ENCODE data around the gene CCDC194.

CCDC194 gene

DNA sequence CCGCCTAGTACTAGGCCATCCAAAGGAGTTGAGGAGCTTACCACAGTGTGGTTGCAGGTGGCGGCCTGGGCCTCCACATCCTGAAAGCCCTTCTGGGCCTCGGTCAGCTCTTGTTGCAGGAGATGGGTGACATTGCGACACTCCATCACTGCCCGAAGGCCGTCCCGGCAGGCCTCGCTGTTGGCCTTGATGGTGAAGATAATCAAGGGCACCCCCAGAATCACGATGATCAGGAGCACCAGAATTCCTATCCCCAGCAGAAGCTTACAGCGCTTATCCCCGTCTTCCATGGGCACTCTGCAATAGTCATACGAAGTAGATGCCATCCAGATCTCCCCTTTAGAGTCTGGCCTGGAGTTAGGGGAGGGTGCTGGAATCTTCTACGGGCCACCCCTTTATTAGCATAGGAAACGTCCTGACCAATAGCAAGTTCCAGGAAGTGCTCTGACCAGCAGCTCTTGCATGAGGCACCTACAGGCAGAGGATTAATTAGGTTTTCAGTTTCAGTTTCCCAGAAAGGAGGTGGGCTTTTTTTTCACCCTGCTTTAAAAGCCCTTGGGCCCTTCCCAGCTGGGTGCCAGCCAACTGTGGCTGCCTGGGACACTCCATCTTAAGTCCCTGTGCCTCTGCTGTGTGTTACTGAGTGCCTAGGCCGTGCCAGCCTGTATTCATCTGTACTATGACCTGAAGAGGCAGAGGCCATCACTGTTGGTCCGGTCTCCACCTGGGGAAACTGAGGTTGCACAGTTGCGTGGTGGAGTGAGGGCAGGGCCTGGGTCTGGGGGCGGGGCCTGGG is 11.5 kb upstream of the CCDC194 start, which contains the start of gene BST2:
Gene BST2, minus strand, starts transcription at position 381 of the 796 bp plus-strand sequence. Its CDS starts 55 bp downstream, at position 326.
- Histone ChIP-seq H3K9ac (ENCODE audit: low read depth, low read length) (peak within 1 kb of the TSS; percentile 87), H3K27ac (ENCODE audit: low read length) (peak within 1 kb of the TSS; percentile 97), H3K27me3 (ENCODE audit: insufficient read depth, low read length) (no peaks in the 10 kb centered on the region), H3K4me1 (ENCODE audit: insufficient read depth, low read length) (peaks cover 11% of the 10 kb centered on the region; the same call in 1 of the 2 replicates), H3K4me3 (ENCODE audit: low read length) (peak within 1 kb of the TSS; percentile 83), H3K9me3 (ENCODE audit: insufficient read depth, low read depth, low read length) (no peaks in the 10 kb centered on the region), H3K36me3 (ENCODE audit: insufficient read depth, low read depth, low read length) (peaks cover 7% of the 10 kb centered on the region)

DNA sequence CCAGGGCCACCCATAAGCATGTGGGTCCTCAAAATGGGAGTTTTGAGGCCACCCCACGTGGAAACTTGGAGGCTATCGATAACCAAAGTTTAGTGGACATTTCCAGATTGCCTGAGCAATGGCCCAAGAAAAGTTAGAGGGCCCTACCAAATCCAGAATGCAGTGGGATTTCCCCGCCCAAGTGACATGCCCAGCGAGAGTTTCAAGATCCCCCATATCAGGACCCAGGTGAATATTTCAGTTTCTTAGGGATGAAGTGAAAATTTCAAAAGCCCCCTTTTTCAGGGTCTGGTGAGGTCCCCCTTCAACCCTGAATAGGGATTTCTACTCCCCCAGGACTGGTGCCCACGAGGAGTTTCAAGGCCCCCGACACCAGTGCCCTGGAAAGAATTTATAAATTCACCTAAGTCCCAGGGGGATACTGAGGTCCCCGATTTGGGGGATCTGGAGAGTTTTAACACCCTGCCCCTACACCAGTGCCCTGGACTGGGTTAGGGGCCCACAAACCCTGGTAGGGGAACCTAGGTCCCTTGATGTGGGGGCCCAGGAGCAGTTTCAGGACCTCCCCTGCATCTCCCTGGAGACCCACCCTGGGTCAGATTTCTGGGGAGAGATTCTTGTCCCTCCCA is 10.7 kb upstream of the CCDC194 start:
- H3K4me3 ChIP-seq (ENCODE audit: low read length) = peak overlapping the region; percentile 83
- H3K9me3 ChIP-seq (ENCODE audit: insufficient read depth, low read depth, low read length) = no peaks in the 10 kb centered on the region
- H3K36me3 ChIP-seq (ENCODE audit: insufficient read depth, low read depth, low read length) = peaks cover 7% of the 10 kb centered on the region
- peak overlapping the region; percentile 87 for H3K9ac ChIP-seq (ENCODE audit: low read depth, low read length)
- peak overlapping the region; percentile 97 for H3K27ac ChIP-seq (ENCODE audit: low read length)
- no peaks in the 10 kb centered on the region for H3K27me3 ChIP-seq (ENCODE audit: insufficient read depth, low read length)
- H3K4me1 ChIP-seq (ENCODE audit: insufficient read depth, low read length) = peaks cover 11% of the 10 kb centered on the region; the same call in 1 of the 2 replicates

DNA sequence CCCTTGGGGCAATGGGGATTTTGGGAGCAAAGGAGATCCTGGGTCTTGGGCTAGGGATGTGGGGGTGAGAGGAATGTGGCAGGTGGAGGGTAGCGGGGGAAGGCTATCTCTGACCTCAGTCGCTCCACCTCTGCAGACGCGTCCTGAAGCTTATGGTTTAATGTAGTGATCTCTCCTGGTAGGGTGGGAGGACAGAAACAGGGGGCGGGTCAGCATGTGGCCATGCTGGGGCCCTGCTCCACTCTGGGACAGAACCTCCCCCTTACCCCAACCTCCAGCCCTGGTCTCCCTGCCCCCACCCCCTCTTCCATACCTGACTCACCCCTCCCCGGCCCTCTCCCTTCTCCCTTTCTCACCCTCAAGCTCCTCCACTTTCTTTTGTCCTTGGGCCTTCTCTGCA is 10.0 kb upstream of the CCDC194 start:
- Histone ChIP-seq H3K9ac (ENCODE audit: low read depth, low read length) (peak overlapping the region; percentile 87), H3K4me1 (ENCODE audit: insufficient read depth, low read length) (peaks cover 11% of the 10 kb centered on the region; the same call in 1 of the 2 replicates), H3K9me3 (ENCODE audit: insufficient read depth, low read depth, low read length) (no peaks in the 10 kb centered on the region), H3K4me3 (ENCODE audit: low read length) (peak overlapping the region; percentile 83), H3K36me3 (ENCODE audit: insufficient read depth, low read depth, low read length) (peaks cover 7% of the 10 kb centered on the region), H3K27me3 (ENCODE audit: insufficient read depth, low read length) (no peaks in the 10 kb centered on the region), H3K27ac (ENCODE audit: low read length) (peak overlapping the region; percentile 97)

DNA sequence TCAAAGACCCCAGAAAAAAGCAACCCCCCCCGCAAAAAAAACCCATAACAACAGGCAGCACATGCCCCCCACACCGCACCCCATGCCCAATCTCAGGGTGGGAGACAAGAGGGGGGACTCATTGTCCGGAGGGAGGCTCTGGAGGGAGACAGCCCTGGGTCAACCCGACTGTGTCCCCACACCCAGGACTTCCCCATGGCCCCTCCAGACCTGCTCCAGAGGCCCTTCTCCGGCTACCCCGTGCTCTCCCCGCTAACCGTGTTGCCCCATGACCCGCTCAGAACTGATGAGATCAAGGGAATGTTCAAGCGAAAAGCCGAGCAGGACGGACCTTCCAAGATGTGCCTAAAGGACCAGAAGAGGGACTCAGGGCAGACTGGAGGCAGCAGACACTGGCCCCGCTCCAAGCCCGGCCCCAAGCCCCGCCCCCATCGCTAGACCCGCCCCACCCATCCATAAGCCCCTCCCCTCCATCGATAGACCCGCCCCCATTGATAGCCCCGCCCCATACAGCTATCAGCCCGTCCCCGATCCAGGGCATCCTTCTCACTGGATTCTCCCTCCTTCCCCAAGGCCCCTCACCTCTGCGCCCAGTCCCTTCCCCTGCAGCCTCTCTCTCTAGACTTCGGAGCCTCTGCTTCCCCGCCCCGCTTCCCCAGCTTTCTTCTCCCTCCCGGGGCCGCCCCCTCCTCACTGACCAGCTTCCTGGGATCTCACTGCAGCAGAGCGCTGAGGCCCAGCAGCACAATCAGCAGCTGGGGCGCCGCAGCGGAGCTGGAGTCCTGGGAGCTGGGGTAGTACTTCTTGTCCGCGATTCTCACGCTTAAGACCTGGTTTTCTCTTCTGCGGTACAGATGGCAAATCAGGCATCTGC is 9.2 kb upstream of the CCDC194 start:
- peak overlapping the region; percentile 97 for H3K27ac ChIP-seq (ENCODE audit: low read length)
- peak overlapping the region; percentile 87; the same call in 1 of the 2 replicates for H3K9ac ChIP-seq (ENCODE audit: low read depth, low read length)
- H3K36me3 ChIP-seq (ENCODE audit: insufficient read depth, low read depth, low read length) = peaks cover 7% of the 10 kb centered on the region
- H3K4me3 ChIP-seq (ENCODE audit: low read length) = peak overlapping the region; percentile 83
- no peaks in the 10 kb centered on the region for H3K27me3 ChIP-seq (ENCODE audit: insufficient read depth, low read length)
- peaks cover 11% of the 10 kb centered on the region; the same call in 1 of the 2 replicates for H3K4me1 ChIP-seq (ENCODE audit: insufficient read depth, low read length)
- H3K9me3 ChIP-seq (ENCODE audit: insufficient read depth, low read depth, low read length) = no peaks in the 10 kb centered on the region

DNA sequence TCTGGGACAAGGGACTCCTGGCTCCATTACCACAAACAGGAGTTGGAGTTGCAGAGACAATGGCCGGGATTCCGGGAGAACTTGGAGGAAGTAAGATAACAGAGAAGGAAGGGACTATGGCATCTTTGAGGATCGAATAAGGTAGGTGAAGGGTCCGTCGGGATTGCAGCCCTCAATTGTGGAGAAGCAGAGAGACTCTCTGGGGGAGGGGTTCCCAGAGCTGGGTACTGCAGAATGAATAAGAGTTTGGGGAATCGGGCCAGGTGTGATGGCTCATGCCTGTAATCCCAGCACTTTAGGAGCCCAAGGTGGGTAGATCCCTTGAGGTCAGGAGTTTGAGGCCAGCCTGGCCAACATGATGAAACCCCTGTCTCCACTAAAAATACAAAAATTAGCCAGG is 7.6 kb upstream of the CCDC194 start:
- H3K9ac ChIP-seq (ENCODE audit: low read depth, low read length) = no peak overlapping the region
- no peak overlapping the region for H3K27ac ChIP-seq (ENCODE audit: low read length)
- H3K27me3 ChIP-seq (ENCODE audit: insufficient read depth, low read length) = no peaks in the 10 kb centered on the region
- no peaks in the 10 kb centered on the region for H3K9me3 ChIP-seq (ENCODE audit: insufficient read depth, low read depth, low read length)
- peaks cover 7% of the 10 kb centered on the region for H3K36me3 ChIP-seq (ENCODE audit: insufficient read depth, low read depth, low read length)
- H3K4me3 ChIP-seq (ENCODE audit: low read length) = no peak overlapping the region
- H3K4me1 ChIP-seq (ENCODE audit: insufficient read depth, low read length) = peaks cover 8% of the 10 kb centered on the region; the same call in 1 of the 2 replicates

DNA sequence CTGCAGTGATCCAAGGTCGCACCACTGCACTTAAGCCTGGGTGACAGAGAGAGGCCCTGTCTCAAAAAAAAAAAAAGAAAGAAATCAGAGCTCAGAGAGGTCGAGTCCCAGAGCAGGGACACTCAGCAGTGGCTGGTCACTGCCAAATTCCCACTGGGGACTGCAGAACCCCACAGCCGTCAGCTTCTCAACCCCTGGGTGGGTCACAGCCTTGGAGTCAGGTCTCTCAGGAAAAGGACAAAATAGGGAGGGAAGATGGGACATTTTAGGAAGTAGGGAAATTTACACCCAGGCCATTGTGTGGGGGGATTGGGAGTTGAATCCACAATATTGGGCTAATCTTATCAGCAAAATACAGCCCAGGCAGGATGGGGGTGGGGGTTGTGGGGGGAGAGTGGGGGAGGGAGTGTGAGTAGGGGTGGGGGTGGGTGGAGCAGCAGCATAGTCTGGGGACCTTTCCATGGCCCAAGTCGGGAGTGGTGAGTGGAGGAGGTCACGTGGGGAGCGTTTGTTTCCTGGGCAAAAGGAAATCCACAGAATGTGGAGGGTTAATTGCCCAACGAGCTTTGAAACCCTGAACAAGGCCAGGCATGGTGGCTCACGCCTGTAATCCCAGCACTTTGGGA is 5.0 kb upstream of the CCDC194 start:
- Histone ChIP-seq H3K9me3 (ENCODE audit: insufficient read depth, low read depth, low read length) (no peaks in the 10 kb centered on the region), H3K9ac (ENCODE audit: low read depth, low read length) (no peak overlapping the region), H3K36me3 (ENCODE audit: insufficient read depth, low read depth, low read length) (peaks cover 7% of the 10 kb centered on the region), H3K27me3 (ENCODE audit: insufficient read depth, low read length) (no peaks in the 10 kb centered on the region), H3K4me1 (ENCODE audit: insufficient read depth, low read length) (peaks cover 6% of the 10 kb centered on the region; the same call in 1 of the 2 replicates), H3K4me3 (ENCODE audit: low read length) (no peak overlapping the region), H3K27ac (ENCODE audit: low read length) (no peak overlapping the region)

DNA sequence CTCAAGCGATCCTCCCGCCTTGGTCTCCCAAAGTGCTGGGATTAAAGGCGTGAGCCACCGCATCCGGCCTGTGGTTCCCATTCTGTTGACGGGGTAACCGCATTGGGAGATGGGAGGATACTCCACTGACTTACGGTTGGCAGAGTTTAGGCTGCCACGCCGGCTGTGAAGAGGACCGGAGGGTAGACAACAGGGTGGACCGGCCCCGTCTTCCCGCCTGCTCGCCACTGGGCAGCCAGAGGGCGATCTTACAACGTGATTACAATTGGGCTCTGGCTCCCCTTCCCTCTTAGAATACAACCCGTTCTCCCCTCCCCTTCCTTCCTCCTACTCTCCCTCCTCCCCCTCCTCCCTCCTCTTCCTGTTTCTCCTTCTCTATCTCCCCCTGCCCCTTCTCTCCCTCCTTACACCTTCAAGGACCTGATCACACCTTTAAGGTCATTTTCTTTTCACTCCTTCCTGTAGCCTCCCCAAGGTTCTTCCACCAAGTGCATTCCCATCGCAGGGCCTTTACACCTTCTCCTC is 957 bp upstream of the CCDC194 start:
- H3K27me3 ChIP-seq (ENCODE audit: insufficient read depth, low read length) = peaks cover 3% of the 10 kb centered on the region; the same call in 1 of the 2 replicates
- H3K27ac ChIP-seq (ENCODE audit: low read length) = peak overlapping the region; percentile 76
- H3K36me3 ChIP-seq (ENCODE audit: insufficient read depth, low read depth, low read length) = no peaks in the 10 kb centered on the region
- H3K9ac ChIP-seq (ENCODE audit: low read depth, low read length) = peak overlapping the region; percentile 39; the same call in 1 of the 2 replicates
- H3K4me1 ChIP-seq (ENCODE audit: insufficient read depth, low read length) = peaks cover 3% of the 10 kb centered on the region; the same call in 1 of the 2 replicates
- H3K9me3 ChIP-seq (ENCODE audit: insufficient read depth, low read depth, low read length) = no peaks in the 10 kb centered on the region
- H3K4me3 ChIP-seq (ENCODE audit: low read length) = no peak overlapping the region

DNA sequence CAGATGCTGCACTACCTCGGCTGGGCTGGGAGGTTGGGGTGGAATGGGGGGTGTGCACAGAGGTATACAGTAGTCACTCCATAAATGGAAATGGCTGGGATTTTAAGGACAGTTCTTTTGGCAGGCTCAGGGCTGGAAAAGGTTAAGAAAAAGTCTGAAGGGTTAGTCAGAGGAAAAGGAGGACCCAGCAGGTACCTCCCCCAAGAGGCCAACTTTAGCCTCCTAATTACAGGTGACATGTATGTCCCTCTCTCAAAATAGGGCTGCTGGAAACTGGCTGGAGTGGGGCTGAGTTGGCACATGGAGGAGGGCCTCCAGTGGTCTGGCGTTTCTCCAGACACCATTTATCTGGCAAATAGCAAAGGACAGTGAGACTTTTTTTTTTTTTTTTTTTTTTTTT is 994 bp downstream of the CCDC194 start:
- H3K9ac ChIP-seq (ENCODE audit: low read depth, low read length) = no peak overlapping the region
- H3K4me1 ChIP-seq (ENCODE audit: insufficient read depth, low read length) = peaks cover 3% of the 10 kb centered on the region; the same call in 1 of the 2 replicates
- no peak overlapping the region for H3K4me3 ChIP-seq (ENCODE audit: low read length)
- H3K9me3 ChIP-seq (ENCODE audit: insufficient read depth, low read depth, low read length) = peaks cover 3% of the 10 kb centered on the region; the same call in 1 of the 2 replicates
- no peak overlapping the region for H3K27ac ChIP-seq (ENCODE audit: low read length)
- peaks cover 7% of the 10 kb centered on the region; the same call in 1 of the 2 replicates for H3K27me3 ChIP-seq (ENCODE audit: insufficient read depth, low read length)
- no peaks in the 10 kb centered on the region for H3K36me3 ChIP-seq (ENCODE audit: insufficient read depth, low read depth, low read length)

DNA sequence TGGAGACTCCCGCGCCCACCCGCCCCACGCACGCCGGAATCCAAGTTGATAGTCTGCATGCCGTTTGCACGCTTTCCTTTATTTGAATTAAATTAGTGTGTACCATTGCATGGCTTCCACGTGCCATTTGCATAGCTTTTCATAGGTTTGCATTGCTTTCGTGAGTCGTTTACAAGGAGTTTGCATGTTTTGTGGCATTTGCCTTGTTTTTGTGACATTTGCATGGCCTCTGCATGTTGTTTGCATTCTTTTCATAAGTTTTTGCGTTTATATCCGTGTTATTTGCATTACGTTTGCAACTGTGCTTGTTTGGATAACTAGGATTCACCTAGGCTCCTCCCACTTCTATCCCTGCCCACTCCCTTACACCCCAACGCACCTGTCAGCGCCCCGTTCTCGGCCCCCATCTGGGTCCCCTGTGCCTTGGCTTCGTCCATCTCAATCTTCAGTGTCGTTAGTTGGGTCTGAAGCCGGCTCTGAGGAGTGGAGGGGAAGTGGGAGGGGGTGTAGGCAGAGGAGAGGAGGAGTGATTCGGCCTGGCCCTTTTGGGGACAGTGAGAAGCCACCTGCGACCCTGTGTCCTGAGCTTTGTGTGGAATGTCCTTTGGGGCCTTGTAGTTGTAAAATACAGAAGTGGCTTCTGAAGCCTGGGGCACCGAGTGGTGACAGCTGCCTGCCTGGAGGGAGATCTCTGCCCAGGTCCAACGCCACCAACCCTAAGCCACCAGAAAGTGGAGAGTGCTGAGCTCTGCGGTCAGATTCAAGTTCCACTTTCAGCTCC is 2.4 kb downstream of the CCDC194 start:
- H3K4me1 ChIP-seq (ENCODE audit: insufficient read depth, low read length) = peaks cover 3% of the 10 kb centered on the region; the same call in 1 of the 2 replicates
- H3K9ac ChIP-seq (ENCODE audit: low read depth, low read length) = peak overlapping the region; percentile 30; the same call in 1 of the 2 replicates

More for the DNA sequence above, 2.4 kb downstream of the CCDC194 start:
- peaks cover 3% of the 10 kb centered on the region; the same call in 1 of the 2 replicates for H3K9me3 ChIP-seq (ENCODE audit: insufficient read depth, low read depth, low read length)
- no peaks in the 10 kb centered on the region for H3K36me3 ChIP-seq (ENCODE audit: insufficient read depth, low read depth, low read length)
- H3K27me3 ChIP-seq (ENCODE audit: insufficient read depth, low read length) = peaks cover 7% of the 10 kb centered on the region; the same call in 1 of the 2 replicates
- no peak overlapping the region for H3K27ac ChIP-seq (ENCODE audit: low read length)
- peak overlapping the region; percentile 83 for H3K4me3 ChIP-seq (ENCODE audit: low read length)
